ENCODE data around the gene OBP2B.
A peak's percentile ranks its signal among the peaks of the same experiment; 100 is the strongest.

DNA sequence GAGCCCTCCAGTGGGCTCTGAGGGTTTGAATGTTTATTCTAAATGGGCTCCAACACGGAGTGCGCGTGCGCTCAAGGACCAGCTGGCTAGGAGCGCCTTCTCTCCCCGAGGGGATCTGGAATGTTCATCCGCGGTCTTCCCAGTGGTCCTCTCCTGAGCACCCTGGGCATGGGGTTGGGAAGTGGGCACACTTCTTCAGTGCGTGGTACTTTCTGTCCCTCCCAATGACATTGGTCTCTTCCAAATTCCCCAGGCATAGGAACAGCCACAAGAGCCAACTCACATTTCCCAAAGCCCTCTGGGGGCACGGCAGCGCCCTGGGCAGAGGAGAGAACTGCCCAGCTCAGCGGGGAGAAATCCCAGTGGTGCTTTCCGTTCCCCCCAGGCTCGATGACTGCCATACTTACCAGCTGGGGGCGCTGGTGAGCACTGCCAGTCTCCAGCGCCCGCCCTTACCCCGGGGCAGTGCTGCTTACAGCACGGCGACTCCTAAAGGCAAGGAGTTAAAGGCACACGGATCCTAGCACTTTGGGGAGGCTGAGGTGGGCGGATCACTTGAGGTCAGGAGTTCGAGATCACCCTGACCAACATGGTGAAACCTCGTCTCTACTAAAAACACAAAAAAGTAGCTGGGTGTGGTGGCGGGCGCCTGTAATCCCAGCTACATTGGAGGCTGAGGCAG is 29.9 kb upstream of the OBP2B start:
- TF ChIP-seq, protein P1, sequence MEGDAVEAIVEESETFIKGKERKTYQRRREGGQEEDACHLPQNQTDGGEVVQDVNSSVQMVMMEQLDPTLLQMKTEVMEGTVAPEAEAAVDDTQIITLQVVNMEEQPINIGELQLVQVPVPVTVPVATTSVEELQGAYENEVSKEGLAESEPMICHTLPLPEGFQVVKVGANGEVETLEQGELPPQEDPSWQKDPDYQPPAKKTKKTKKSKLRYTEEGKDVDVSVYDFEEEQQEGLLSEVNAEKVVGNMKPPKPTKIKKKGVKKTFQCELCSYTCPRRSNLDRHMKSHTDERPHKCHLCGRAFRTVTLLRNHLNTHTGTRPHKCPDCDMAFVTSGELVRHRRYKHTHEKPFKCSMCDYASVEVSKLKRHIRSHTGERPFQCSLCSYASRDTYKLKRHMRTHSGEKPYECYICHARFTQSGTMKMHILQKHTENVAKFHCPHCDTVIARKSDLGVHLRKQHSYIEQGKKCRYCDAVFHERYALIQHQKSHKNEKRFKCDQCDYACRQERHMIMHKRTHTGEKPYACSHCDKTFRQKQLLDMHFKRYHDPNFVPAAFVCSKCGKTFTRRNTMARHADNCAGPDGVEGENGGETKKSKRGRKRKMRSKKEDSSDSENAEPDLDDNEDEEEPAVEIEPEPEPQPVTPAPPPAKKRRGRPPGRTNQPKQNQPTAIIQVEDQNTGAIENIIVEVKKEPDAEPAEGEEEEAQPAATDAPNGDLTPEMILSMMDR (IDR thresholded peaks at IDR 0.05; ENCODE audit: low read length) = peak; percentile 60
- TF ChIP-seq EZH2 (IDR thresholded peaks at IDR 0.05; ENCODE audit: borderline replicate concordance, low read length) = no peak
